Uterus (tissue), 4 donors: ENCODE results near the gene CKS1B. TPM values are rescaled to one million over a fixed set of nuclear protein-coding genes. Genes with fewer than 3 reads are reported as not detected.
"Not testable (repeated sequence)": the region's sequence is repeated elsewhere in the genome, so short reads cannot be mapped to it uniquely, and the experiment has no call there.

ENCODE experiments used
- DNase-seq, 2 donors: peaks; one replicate each; pipeline ENCODE4 v3.0.0-alpha.2; 2019 to 2020
- H3K27ac ChIP-seq, 2 donors: fragments of 200-600 bp; sonication (generic); 1 replicate in 1 of 2; 2 replicates in 1 of 2; pipeline ENCODE4 v1.5.1; 2016 to 2018
- H3K27me3 ChIP-seq, 2 donors: fragments of 200-600 bp; sonication (generic); one replicate each; pipeline ENCODE4 v1.5.1; 2018 to 2019; ENCODE audit warnings: control low read depth in 1 of 2
- H3K36me3 ChIP-seq, 2 donors: fragments of 200-600 bp; sonication (generic); one replicate each; pipeline ENCODE4 v1.5.1; 2019; ENCODE audit warnings: control low read depth in 1 of 2
- H3K4me1 ChIP-seq, 2 donors: fragments of 200-600 bp; sonication (generic); one replicate each; pipeline ENCODE4 v1.5.1; 2018 to 2019; ENCODE audit warnings: control low read depth in 1 of 2
- H3K4me3 ChIP-seq, 2 donors: fragments of 200-600 bp; sonication (generic); 1 replicate in 1 of 2; 2 replicates in 1 of 2; pipeline ENCODE4 v1.5.1; 2018 to 2019; ENCODE audit warnings: mild to moderate bottlenecking in 1 of 2
- H3K9me3 ChIP-seq, 2 donors: fragments of 200-600 bp; sonication (generic); one replicate each; pipeline ENCODE4 v1.5.1; 2019; ENCODE audit warnings: control low read depth in 1 of 2
- POLR2A ChIP-seq, 2 donors: fragments of 450-650 bp; IDR thresholded peaks; one replicate each; pipeline ENCODE4 v1.6.1; 2016; ENCODE audit warnings: antibody characterized with exemption in 2 of 2, mild to moderate bottlenecking in 1 of 2, moderate library complexity in 1 of 2
- intact Hi-C: fragments of 100-400 bp; cut with DNase I; formaldehyde crosslinking; loops from one replicate; pipeline ENCODE4 v1.15.1; 2023; ENCODE audit warnings: low total_unique reads
- total RNA-seq, 4 donors: library from RNA; depleted of rRNA in 3 of 4; stranded (reverse); fragments of >200 nt in 3 of 4; gene quantifications; one replicate each; pipeline versions ENCODE4 v1.1.0 to v1.2.4, GENCODE V29; 2014 to 2023
- TF ChIP-seq, protein P1 (sequence below), 4 experiments: fragments of 200-600 bp in 2 of 4; fragments of 450-650 bp in 2 of 4; sonication (generic) in 2 of 4; IDR thresholded peaks; one replicate each; pipeline ENCODE4 v1.5.1; 2016 to 2019; ENCODE audit warnings: antibody characterized with exemption in 4 of 4, mild to moderate bottlenecking in 2 of 4, moderate library complexity in 1 of 4
- donor health status: DM: yes; HTN: yes; CAD: no.

The CKS1B gene
- total RNA-seq, 4 donors from 2014 or later: 14.1 to 52.7 (median 22.8) TPM

DNA sequence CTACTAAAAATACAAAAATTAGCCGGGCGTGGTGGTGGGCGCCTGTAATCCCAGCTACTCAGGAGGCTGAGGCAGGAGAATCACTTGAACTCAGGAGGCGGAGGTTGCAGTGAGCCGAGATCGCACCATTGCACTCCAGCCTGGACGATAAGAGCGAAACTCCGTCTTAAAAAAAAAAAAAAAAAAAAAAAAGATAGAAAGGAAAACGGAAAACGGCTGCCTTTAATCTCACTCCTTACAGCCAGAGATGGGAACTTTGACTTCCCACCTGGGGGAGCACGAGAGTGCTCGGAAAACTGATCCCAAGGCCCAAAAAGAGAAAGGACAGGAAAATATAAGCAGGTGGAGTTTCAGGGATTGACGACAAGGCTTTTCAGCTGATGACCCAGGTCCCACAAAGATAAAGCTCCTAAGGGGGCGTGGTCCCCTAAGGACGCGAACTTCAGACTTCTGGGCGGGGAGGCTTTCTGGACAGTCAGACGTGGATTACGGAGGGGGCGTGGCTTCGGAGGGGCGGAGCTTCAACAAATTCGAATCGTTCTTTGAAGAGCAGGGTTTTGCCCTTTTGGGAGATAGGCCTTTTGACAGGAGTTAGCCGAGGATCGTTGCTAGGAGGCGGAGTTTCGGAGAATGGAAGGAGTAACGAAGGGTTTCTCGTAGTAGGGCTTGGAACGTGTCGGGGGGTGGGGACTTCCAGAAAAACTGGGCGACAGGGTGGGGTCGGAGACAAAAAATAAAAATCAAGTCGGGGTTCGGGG lies 958 bp upstream of the CKS1B start:
- peaks cover 3 to 8% of the 10 kb centered on the region in 2 donors for H3K4me1 ChIP-seq
- intact Hi-C loops: no loop called here
- no peaks in the 10 kb centered on the region for H3K36me3 ChIP-seq

DNA sequence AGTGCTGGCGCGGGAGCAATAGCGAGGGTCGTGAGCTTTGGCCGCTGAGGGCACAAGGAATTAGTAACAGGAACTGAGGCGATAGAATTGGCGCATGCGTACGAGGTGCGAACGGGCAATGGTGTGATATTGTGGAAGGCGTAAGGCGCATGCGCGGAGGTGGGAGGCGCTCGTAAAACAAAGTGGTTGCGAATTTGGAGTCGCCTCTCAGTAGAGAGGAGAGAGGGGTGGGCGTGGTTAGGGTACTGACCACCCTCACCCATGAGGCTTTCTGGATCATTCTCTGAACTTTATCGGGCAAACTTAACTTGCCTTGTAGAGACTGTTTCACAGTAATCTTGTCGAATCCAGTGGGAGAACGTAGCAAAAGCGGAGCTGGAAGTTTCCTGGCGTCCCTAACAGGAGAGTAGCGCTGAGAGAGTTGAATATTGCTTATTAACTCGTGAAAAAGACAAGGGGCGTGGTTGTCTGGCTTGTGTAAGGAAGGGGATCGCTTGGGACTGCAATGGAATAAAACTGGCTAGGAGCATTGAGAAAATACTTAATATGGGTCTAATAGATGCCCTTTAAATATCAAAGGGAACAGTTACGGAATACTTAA lies 427 bp downstream of the CKS1B start:
- DNase-seq: peak; percentile 94 to 96
- Histone ChIP-seq H3K27me3 (no peaks in the 10 kb centered on the region), H3K9me3 (no peaks in the 10 kb centered on the region), H3K27ac (peak overlapping the region; percentile 99), H3K4me3 (peak overlapping the region; percentile 50 to 73), H3K4me1 (peaks cover 3 to 8% of the 10 kb centered on the region in 2 donors), H3K36me3 (no peaks in the 10 kb centered on the region)
- intact Hi-C loops: no loop called here
- TF ChIP-seq, protein P1, sequence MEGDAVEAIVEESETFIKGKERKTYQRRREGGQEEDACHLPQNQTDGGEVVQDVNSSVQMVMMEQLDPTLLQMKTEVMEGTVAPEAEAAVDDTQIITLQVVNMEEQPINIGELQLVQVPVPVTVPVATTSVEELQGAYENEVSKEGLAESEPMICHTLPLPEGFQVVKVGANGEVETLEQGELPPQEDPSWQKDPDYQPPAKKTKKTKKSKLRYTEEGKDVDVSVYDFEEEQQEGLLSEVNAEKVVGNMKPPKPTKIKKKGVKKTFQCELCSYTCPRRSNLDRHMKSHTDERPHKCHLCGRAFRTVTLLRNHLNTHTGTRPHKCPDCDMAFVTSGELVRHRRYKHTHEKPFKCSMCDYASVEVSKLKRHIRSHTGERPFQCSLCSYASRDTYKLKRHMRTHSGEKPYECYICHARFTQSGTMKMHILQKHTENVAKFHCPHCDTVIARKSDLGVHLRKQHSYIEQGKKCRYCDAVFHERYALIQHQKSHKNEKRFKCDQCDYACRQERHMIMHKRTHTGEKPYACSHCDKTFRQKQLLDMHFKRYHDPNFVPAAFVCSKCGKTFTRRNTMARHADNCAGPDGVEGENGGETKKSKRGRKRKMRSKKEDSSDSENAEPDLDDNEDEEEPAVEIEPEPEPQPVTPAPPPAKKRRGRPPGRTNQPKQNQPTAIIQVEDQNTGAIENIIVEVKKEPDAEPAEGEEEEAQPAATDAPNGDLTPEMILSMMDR (IDR thresholded peaks at IDR 0.05): no peak
- peak; percentile 71 to 77 for TF ChIP-seq POLR2A (IDR thresholded peaks at IDR 0.05)

More for the DNA sequence above, 958 bp upstream of the CKS1B start:
- TF ChIP-seq, protein P1 (IDR thresholded peaks at IDR 0.05): peak in 2 of 4 experiments; percentile 16 to 26
- peak; percentile 42 to 84 for TF ChIP-seq POLR2A (IDR thresholded peaks at IDR 0.05)
- peak overlapping the region; percentile 54 to 73 for H3K4me3 ChIP-seq
- no peaks in the 10 kb centered on the region for H3K27me3 ChIP-seq
- H3K27ac ChIP-seq: peak overlapping the region; percentile 99
- no peaks in the 10 kb centered on the region for H3K9me3 ChIP-seq
- DNase-seq: peak; percentile 98 to 99

DNA sequence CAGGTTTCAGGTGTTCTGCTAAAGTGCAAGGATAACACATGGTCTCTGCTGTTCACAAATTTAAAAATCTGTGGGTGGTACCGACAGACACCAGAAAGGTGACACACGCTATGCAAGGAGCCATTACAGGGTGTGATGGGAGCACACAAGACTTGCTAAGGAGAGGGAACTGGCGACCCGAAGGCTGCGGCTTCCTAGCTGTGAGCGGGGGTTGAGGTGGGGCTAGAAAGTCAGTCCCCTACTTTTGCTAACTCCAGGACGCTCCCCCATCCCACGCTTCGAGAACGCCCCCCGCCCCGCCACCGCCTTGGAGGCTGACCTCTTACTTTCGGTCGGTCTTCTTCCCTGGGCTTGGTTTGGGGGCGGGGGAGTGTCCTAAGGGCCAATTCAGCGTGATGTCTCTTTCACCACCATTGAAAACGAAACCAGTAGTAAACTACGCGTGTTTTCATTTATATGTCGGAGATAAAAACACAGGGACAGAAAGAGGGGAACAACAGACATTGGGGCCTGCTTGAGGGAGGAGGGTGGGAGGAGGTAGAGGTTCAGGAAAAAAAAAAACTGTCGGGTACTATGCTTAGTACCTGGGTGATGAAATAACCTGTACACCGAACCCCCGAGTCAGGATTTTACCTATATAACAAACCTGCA lies 1.1 kb downstream of the CKS1B start:
- DNase-seq: peak; percentile 65 to 76
- H3K9me3 ChIP-seq: no peaks in the 10 kb centered on the region
- H3K27ac ChIP-seq: peak overlapping the region; percentile 99
- TF ChIP-seq, protein P1 (IDR thresholded peaks at IDR 0.05): peak in 1 of 4 experiments; percentile 2
- no peak for TF ChIP-seq POLR2A (IDR thresholded peaks at IDR 0.05)
- peaks cover 0 to 8% of the 10 kb centered on the region in 2 donors for H3K4me1 ChIP-seq
- intact Hi-C loops: no loop called here
- H3K36me3 ChIP-seq: no peaks in the 10 kb centered on the region
- H3K27me3 ChIP-seq: no peaks in the 10 kb centered on the region
- peak overlapping the region; percentile 50 to 73 for H3K4me3 ChIP-seq

DNA sequence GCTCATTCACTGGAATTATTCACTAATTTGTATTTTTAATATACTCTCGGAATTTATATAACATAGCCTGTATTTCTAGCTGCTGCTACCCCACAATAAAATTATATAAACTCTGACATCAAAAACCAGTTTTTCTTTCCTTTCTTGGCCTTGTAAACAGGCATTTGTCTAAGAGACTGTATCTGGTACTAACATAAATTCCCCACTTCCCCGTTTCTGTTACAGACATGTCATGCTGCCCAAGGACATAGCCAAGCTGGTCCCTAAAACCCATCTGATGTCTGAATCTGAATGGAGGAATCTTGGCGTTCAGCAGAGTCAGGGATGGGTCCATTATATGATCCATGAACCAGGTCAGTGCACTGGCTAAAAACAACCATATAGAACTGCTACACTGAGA lies 3.3 kb downstream of the CKS1B start:
- intact Hi-C loops, DNase-seq, H3K36me3 ChIP-seq, H3K27me3 ChIP-seq, H3K9me3 ChIP-seq, H3K27ac ChIP-seq, H3K4me3 ChIP-seq, H3K4me1 ChIP-seq: not testable (repeated sequence)

DNA sequence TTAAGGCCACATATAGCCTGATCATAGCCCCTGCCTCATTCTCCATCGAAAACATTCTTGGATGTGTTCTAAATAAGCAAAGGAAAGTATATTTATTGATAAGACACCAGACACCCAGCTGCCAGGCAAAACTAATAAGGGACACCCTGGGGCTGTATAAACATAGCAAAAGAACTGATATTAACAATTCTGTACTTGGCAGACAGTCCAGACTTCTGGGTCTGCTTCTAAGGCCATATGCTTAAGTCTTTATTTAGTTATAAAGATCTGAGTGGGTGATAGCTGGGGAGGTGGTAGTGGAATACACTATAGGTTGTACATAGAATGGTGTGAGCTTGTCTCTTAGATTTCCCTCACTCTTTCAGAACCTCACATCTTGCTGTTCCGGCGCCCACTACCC lies 3.9 kb downstream of the CKS1B start:
- DNase-seq: no peak
- TF ChIP-seq, protein P1 (IDR thresholded peaks at IDR 0.05): no peak
- no peak for TF ChIP-seq POLR2A (IDR thresholded peaks at IDR 0.05)
- no peaks in the 10 kb centered on the region for H3K4me1 ChIP-seq
- H3K4me3 ChIP-seq: no peak overlapping the region
- no peak overlapping the region for H3K27ac ChIP-seq
- intact Hi-C loops: no loop called here
- no peaks in the 10 kb centered on the region for H3K27me3 ChIP-seq
- H3K9me3 ChIP-seq: no peaks in the 10 kb centered on the region
- H3K36me3 ChIP-seq: no peaks in the 10 kb centered on the region
